ENCODE results near the gene KRTAP12-4.
"Not testable (repeated sequence)": the region's sequence is repeated elsewhere in the genome, so short reads cannot be mapped to it uniquely, and the experiment has no call there.

Gene KRTAP12-4

DNA sequence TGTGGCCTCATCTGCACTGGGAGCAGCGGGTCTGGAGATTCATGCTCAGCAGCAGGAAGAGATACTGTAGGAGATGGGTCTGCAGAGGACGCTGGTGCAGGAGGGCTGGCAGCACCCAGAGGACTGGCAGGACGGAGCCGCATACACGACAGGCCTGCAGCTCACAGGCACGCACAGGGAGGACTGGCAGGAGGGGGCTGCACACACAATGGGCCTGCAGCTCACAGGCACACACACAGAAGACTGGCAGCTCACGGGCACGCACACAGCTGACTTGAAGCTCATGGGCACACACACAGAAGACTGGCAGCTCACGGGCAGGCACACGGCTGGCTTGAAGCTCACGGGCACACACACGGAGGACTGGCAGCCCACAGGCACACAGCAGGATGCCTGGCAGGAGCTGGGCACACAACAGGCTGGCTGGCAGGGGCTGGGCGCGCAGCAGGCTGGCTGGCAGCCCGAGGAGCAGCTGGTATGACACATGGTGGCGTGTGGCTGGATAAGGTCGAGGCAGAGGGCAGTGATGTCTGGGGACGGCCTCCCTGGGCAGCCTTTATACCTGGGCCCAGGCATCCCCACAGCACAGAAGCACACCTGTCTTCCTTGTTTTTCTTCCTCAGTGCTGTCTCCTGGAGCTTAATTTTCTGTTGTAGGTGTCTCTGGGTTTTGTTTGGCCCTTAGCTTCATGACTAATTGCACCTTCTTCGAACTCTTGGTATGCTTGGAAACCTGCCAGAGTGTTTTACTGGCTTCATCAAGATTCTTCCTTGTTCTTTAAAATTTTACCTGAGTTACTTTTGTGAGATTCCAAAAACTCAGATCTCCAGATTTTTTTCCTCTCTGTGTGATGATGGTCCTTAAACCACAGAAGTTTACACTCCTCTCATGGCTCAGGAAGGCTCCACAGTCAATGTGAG is 12.2 kb upstream of the KRTAP12-4 start, which contains the start of gene KRTAP12-2:
KRTAP12-2 (minus strand) TSS at position 527 of the 920 bp plus-strand sequence; CDS start at position 486, 41 bp downstream.
- DNase-seq (ENCODE audit: low read depth), result no peak
- in situ Hi-C loops (cut with HindIII; ENCODE audit: low sequenced_read_pairs), result no loop called here
- TF ChIP-seq, protein P1, sequence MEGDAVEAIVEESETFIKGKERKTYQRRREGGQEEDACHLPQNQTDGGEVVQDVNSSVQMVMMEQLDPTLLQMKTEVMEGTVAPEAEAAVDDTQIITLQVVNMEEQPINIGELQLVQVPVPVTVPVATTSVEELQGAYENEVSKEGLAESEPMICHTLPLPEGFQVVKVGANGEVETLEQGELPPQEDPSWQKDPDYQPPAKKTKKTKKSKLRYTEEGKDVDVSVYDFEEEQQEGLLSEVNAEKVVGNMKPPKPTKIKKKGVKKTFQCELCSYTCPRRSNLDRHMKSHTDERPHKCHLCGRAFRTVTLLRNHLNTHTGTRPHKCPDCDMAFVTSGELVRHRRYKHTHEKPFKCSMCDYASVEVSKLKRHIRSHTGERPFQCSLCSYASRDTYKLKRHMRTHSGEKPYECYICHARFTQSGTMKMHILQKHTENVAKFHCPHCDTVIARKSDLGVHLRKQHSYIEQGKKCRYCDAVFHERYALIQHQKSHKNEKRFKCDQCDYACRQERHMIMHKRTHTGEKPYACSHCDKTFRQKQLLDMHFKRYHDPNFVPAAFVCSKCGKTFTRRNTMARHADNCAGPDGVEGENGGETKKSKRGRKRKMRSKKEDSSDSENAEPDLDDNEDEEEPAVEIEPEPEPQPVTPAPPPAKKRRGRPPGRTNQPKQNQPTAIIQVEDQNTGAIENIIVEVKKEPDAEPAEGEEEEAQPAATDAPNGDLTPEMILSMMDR (IDR thresholded peaks at IDR 0.05; ENCODE audit: low read depth, low read length, missing control alignments), result no peak
- no peak within 1 kb of the TSS for H3K4me3 ChIP-seq (ENCODE audit: low read depth, low read length)

DNA sequence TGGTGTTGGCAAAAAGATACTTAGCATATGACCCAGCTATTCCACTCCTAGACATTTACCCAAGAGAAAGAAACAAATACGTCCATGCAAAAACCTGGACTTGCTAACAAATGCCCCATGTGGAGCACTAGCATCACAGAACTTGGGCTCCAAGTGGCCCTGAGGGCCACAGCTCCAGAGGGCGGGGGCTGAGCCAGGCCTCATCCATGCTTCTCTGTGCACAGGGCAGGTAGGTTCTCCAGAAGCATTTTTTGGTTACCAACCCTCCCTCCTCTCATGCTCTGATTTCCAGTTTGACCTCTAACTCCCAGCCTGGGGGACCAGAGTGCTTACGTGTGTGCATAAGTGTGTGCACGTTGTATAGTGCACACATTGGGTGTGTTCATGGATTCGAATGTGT is 10.2 kb upstream of the KRTAP12-4 start:
- TF ChIP-seq, protein P1 (IDR thresholded peaks at IDR 0.05; ENCODE audit: low read depth, low read length, missing control alignments), result no peak
- no peak overlapping the region for H3K4me3 ChIP-seq (ENCODE audit: low read depth, low read length)
- no peak for DNase-seq (ENCODE audit: low read depth)
- in situ Hi-C loops (cut with HindIII; ENCODE audit: low sequenced_read_pairs), result no loop called here

DNA sequence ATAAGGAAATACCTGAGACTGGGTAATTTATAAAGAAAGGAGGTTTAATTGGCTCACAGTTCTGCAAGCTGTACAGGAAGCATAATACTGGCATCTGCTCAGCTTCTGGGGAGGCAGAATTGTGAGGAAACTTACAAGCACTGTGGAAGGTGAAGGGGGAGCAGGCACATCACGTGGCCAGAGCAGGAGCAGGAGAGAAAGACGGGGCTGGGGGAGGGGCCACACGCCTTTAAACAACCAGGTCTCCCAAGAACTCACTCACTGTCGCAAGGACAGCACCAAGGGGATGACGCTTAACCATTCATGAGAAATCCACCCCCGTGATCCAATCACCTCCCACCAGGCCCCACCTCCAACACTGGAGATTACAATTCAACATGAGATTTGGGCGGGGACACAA is 7.1 kb upstream of the KRTAP12-4 start:
- DNase-seq (ENCODE audit: low read depth); H3K4me3 ChIP-seq (ENCODE audit: low read depth, low read length); in situ Hi-C loops (cut with HindIII; ENCODE audit: low sequenced_read_pairs): not testable (repeated sequence)

GRCh38 chr21:44658913-44659595 is 4.6 kb upstream of the KRTAP12-4 start:
- H3K4me3 ChIP-seq (ENCODE audit: low read depth, low read length), result no peak overlapping the region
- in situ Hi-C loops (cut with HindIII; ENCODE audit: low sequenced_read_pairs), result no loop called here
- DNase-seq (ENCODE audit: low read depth), result no peak
- TF ChIP-seq, protein P1 (IDR thresholded peaks at IDR 0.05; ENCODE audit: low read depth, low read length, missing control alignments), result no peak

DNA sequence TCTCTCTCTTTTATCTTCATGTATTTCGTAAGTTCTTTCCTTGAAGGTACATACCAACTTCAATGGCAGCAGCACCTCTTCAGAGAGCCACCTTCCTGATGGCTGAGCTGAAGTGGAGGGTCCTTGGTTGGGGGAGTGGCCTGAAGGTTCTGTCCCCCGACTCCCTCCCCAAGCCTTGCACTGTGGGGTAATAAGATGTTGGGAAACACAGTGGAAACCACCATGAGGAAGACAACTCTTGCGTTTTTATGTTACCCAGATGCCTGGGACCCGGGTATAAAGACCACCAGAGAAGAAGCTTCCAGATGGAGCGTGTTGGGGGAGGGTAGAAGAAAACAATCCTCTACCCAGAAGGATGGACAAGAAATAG is 4.1 kb upstream of the KRTAP12-4 start:
- in situ Hi-C loops (cut with HindIII; ENCODE audit: low sequenced_read_pairs), result no loop called here
- TF ChIP-seq, protein P1 (IDR thresholded peaks at IDR 0.05; ENCODE audit: low read depth, low read length, missing control alignments), result no peak
- DNase-seq (ENCODE audit: low read depth), result no peak
- no peak overlapping the region for H3K4me3 ChIP-seq (ENCODE audit: low read depth, low read length)

DNA sequence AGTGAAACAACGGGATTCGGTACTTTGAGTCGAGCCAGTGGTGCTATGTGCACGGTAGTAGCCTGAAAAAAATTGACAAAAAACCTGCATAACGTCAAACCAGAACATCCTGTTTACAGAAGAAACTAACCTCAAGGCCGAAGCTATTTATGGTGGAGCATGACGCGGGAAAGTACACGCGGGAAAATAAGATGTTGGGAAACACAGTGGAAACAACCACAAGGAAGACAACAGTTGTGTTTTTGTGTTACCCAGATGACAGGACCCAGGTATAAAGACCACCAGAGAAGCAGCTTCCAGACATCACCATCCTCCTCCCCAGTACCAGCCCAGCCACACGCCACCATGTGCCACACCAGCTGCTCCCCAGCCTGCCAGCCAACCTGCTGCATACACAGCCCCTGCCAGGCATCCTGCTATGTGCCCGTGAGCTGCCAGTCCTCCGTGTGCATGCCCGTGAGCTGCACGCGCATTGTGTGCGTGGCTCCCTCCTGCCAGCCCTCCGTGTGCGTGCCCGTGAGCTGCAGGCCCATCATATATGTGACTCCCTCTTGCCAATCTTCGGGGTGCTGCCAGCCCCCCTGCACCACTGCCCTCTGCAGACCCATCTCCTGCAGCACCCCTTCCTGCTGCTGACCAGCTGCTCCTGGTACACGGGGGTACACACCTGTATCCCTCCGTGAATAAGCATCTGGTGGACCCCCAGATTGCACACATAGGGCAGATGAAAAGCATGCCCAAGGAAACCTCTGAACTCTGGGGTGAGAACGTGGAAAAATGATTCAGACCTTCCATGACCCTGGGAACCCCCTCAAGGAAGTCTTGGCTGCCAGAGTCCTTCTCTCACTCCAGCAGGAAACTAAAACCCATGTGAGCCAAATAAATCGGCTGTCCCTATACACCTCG is 3.4 kb upstream of the KRTAP12-4 start, which contains the start of gene KRTAP12-3:
KRTAP12-3 (plus strand) TSS at position 298 of the 906 bp plus-strand sequence; CDS start at position 346, 48 bp downstream.
- no peak within 1 kb of the TSS for H3K4me3 ChIP-seq (ENCODE audit: low read depth, low read length)
- no peak for DNase-seq (ENCODE audit: low read depth)
- TF ChIP-seq, protein P1 (IDR thresholded peaks at IDR 0.05; ENCODE audit: low read depth, low read length, missing control alignments), result no peak
- in situ Hi-C loops (cut with HindIII; ENCODE audit: low sequenced_read_pairs), result no loop called here
